ENCODE measurements around the gene SOX1. TPM values are rescaled to one million over a fixed set of nuclear protein-coding genes. Genes with fewer than 3 reads are reported as not detected.

Gene SOX1
- total RNA-seq, 5 donors from 2014 or later (not counting 1 experiment from before 2014, with no cell fraction given): not detected

DNA sequence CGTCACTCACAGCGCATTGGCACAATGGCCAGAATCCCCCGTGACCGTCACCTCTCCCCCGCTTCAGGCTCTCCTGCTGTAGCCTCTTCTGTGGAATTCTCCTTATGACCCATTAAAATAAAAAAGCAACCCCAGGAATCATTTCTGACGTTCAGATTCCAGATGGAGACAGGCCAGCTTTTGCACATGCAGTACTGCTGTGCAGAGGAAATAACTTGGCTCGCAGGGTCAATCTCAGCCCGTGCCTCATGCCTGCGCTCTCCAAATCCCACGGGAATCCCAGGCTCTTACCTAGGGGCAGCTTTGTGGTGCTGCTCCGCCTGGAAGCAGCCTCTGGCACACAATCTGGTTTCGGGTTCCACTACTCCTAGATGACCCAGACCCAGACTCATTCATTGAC lies 32.7 kb upstream of the SOX1 start:
- no peaks in the 10 kb centered on the region for H3K4me1 Mint-ChIP-seq

GRCh38 chr13:112034846-112035245 lies 32.1 kb upstream of the SOX1 start:
- Histone ChIP-seq H3K9me3 (no peaks in the 10 kb centered on the region), H3K27me3 (replicated peaks in 1 of 2; ENCODE audit: control insufficient read depth in 2 of 2, extremely low read depth in 1 of 2, insufficient read depth in 2 of 2, low read length in 1 of 2) (peaks cover 0 to 11% of the 10 kb centered on the region in 2 experiments), H3K4me3 (ENCODE audit: control insufficient read depth in 1 of 2, extremely low read depth in 1 of 2, low read length in 1 of 2) (no peak overlapping the region), H3K4me1 (ENCODE audit: control insufficient read depth in 1 of 2, extremely low read depth in 1 of 2, insufficient read depth in 2 of 2, low read length in 2 of 2) (no peaks in the 10 kb centered on the region), H3K27ac (ENCODE audit: low read length) (no peak overlapping the region), H3K36me3 (ENCODE audit: control insufficient read depth in 2 of 2, extremely low read depth in 1 of 2, insufficient read depth in 1 of 2, low read length in 1 of 2) (no peaks in the 10 kb centered on the region)
- H3K4me3 Mint-ChIP-seq: no peak overlapping the region
- CTCF ChIA-PET: no interaction called here
- ATAC-seq (replicated peaks in 1 of 4): no peak
- DNase-seq: no peak
- H3K27me3 Mint-ChIP-seq: peaks cover 8 to 11% of the 10 kb centered on the region in 2 donors
- H3K36me3 Mint-ChIP-seq: no peaks in the 10 kb centered on the region
- POLR2A ChIA-PET: no interaction called here
- H3K27ac Mint-ChIP-seq: no peak overlapping the region
- 82% methylated on average over 5 of the region's 6 CpGs for WGBS (ENCODE audit: insufficient coverage)
- no peaks in the 10 kb centered on the region for H3K9me3 Mint-ChIP-seq
- no peaks in the 10 kb centered on the region for H3K4me1 Mint-ChIP-seq

More for the DNA sequence above, 32.7 kb upstream of the SOX1 start:
- Histone ChIP-seq H3K4me3 (ENCODE audit: control insufficient read depth in 1 of 2, extremely low read depth in 1 of 2, low read length in 1 of 2) (no peak overlapping the region), H3K9me3 (no peaks in the 10 kb centered on the region), H3K36me3 (ENCODE audit: control insufficient read depth in 2 of 2, extremely low read depth in 1 of 2, insufficient read depth in 1 of 2, low read length in 1 of 2) (no peaks in the 10 kb centered on the region), H3K4me1 (ENCODE audit: control insufficient read depth in 1 of 2, extremely low read depth in 1 of 2, insufficient read depth in 2 of 2, low read length in 2 of 2) (no peaks in the 10 kb centered on the region), H3K27me3 (replicated peaks in 1 of 2; ENCODE audit: control insufficient read depth in 2 of 2, extremely low read depth in 1 of 2, insufficient read depth in 2 of 2, low read length in 1 of 2) (peaks cover 0 to 8% of the 10 kb centered on the region in 2 experiments), H3K27ac (ENCODE audit: low read length) (no peak overlapping the region)
- ChIA-PET POLR2A (no interaction called here), CTCF (no interaction called here)
- Mint-ChIP-seq H3K27ac (no peak overlapping the region), H3K36me3 (no peaks in the 10 kb centered on the region), H3K27me3 (peaks cover 4 to 8% of the 10 kb centered on the region in 2 donors), H3K4me3 (no peak overlapping the region), H3K9me3 (no peaks in the 10 kb centered on the region)
- no peak for ATAC-seq (replicated peaks in 1 of 4)
- whole genome bisulfite sequencing (ENCODE audit: insufficient coverage): 85% methylated on average over 10 of the region's 12 CpGs
- no peak for DNase-seq

- H3K36me3 Mint-ChIP-seq: no peaks in the 10 kb centered on the region
- ChIA-PET POLR2A (no interaction called here), CTCF (no interaction called here)
- Histone ChIP-seq H3K36me3 (ENCODE audit: control insufficient read depth in 2 of 2, extremely low read depth in 1 of 2, insufficient read depth in 1 of 2, low read length in 1 of 2) (no peaks in the 10 kb centered on the region), H3K27ac (ENCODE audit: low read length) (no peak overlapping the region), H3K9me3 (no peaks in the 10 kb centered on the region), H3K4me1 (ENCODE audit: control insufficient read depth in 1 of 2, extremely low read depth in 1 of 2, insufficient read depth in 2 of 2, low read length in 2 of 2) (no peaks in the 10 kb centered on the region), H3K4me3 (ENCODE audit: control insufficient read depth in 1 of 2, extremely low read depth in 1 of 2, low read length in 1 of 2) (no peak overlapping the region), H3K27me3 (replicated peaks in 1 of 2; ENCODE audit: control insufficient read depth in 2 of 2, extremely low read depth in 1 of 2, insufficient read depth in 2 of 2, low read length in 1 of 2) (peaks cover 0 to 11% of the 10 kb centered on the region in 2 experiments)
- H3K27me3 Mint-ChIP-seq: peaks cover 20 to 23% of the 10 kb centered on the region in 2 donors
- H3K9me3 Mint-ChIP-seq: peaks cover 12 to 22% (median 15%) of the 10 kb centered on the region in 3 donors
- no peak for ATAC-seq (replicated peaks in 1 of 4)
- no peak overlapping the region for H3K27ac Mint-ChIP-seq
- no peak for DNase-seq
- no peak overlapping the region for H3K4me3 Mint-ChIP-seq
- H3K4me1 Mint-ChIP-seq: no peaks in the 10 kb centered on the region
- 86% methylated on average over 3 of the region's 4 CpGs for WGBS (ENCODE audit: insufficient coverage)
These were observed 24.5 kb upstream of the SOX1 start for GRCh38 chr13:112042496-112042895.

DNA sequence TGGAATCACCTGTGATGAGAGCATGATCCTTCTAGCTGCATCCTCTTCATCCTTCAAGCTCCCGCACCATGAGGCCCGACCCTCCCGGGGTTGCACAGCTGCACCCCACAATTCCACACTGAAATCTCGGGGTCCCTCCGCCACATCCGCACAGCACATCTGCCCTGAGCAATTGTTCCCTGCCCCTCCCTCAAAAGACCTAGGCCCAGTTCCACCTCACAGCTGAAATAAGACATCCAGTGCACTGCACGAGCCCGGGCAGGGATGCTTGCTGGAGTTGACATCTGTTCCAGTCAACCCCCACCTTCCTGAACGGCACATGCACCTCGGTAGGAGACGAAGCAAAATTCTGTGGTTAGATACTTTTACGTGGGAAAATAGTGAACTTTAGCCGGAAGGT lies 14.7 kb upstream of the SOX1 start:
- POLR2A ChIA-PET: no interaction called here
- 53% methylated on average over 6 of the region's 13 CpGs for WGBS (ENCODE audit: insufficient coverage)
- Mint-ChIP-seq H3K36me3 (no peaks in the 10 kb centered on the region), H3K4me3 (no peak overlapping the region), H3K27me3 (peaks cover 49 to 63% of the 10 kb centered on the region in 2 donors), H3K9me3 (peaks cover 0 to 10% (median 6%) of the 10 kb centered on the region in 3 donors), H3K4me1 (peaks cover 0 to 8% (median 5%) of the 10 kb centered on the region in 3 donors), H3K27ac (peak overlapping the region in 1 of 2 donors; percentile 61)
- Histone ChIP-seq H3K4me3 (ENCODE audit: control insufficient read depth in 1 of 2, extremely low read depth in 1 of 2, low read length in 1 of 2) (no peak overlapping the region), H3K36me3 (ENCODE audit: control insufficient read depth in 2 of 2, extremely low read depth in 1 of 2, insufficient read depth in 1 of 2, low read length in 1 of 2) (no peaks in the 10 kb centered on the region), H3K4me1 (ENCODE audit: control insufficient read depth in 1 of 2, extremely low read depth in 1 of 2, insufficient read depth in 2 of 2, low read length in 2 of 2) (no peaks in the 10 kb centered on the region), H3K9me3 (no peaks in the 10 kb centered on the region), H3K27ac (ENCODE audit: low read length) (no peak overlapping the region), H3K27me3 (replicated peaks in 1 of 2; ENCODE audit: control insufficient read depth in 2 of 2, extremely low read depth in 1 of 2, insufficient read depth in 2 of 2, low read length in 1 of 2) (peaks cover 34 to 57% of the 10 kb centered on the region in 2 experiments)
- ATAC-seq (replicated peaks in 1 of 4) (no peak), DNase-seq (no peak)
- CTCF ChIA-PET: no interaction called here

GRCh38 chr13:112053167-112053743 lies 13.7 kb upstream of the SOX1 start:
- no peak overlapping the region for H3K4me3 ChIP-seq (ENCODE audit: control insufficient read depth in 1 of 2, extremely low read depth in 1 of 2, low read length in 1 of 2)
- H3K4me1 Mint-ChIP-seq: peaks cover 0 to 8% (median 5%) of the 10 kb centered on the region in 3 donors
- ChIA-PET POLR2A (no interaction called here), CTCF (no interaction called here)
- H3K27ac Mint-ChIP-seq: no peak overlapping the region
- H3K4me1 ChIP-seq (ENCODE audit: control insufficient read depth in 1 of 2, extremely low read depth in 1 of 2, insufficient read depth in 2 of 2, low read length in 2 of 2): peaks cover 0 to 3% of the 10 kb centered on the region in 2 experiments
- ATAC-seq (replicated peaks in 1 of 4) (no peak), DNase-seq (no peak)
- H3K27ac ChIP-seq (ENCODE audit: low read length): no peak overlapping the region
- no peaks in the 10 kb centered on the region for H3K9me3 ChIP-seq
- WGBS (ENCODE audit: insufficient coverage): 15% methylated on average over 31 of the region's 31 CpGs
- no peak overlapping the region for H3K4me3 Mint-ChIP-seq
- H3K27me3 ChIP-seq (replicated peaks in 1 of 2; ENCODE audit: control insufficient read depth in 2 of 2, extremely low read depth in 1 of 2, insufficient read depth in 2 of 2, low read length in 1 of 2): peaks cover 33 to 58% of the 10 kb centered on the region in 2 experiments
- no peaks in the 10 kb centered on the region for H3K36me3 Mint-ChIP-seq
- H3K9me3 Mint-ChIP-seq: peaks cover 0 to 3% (median 0%) of the 10 kb centered on the region in 3 donors
- H3K36me3 ChIP-seq (ENCODE audit: control insufficient read depth in 2 of 2, extremely low read depth in 1 of 2, insufficient read depth in 1 of 2, low read length in 1 of 2): no peaks in the 10 kb centered on the region
- peaks cover 41 to 61% of the 10 kb centered on the region in 2 donors for H3K27me3 Mint-ChIP-seq

DNA sequence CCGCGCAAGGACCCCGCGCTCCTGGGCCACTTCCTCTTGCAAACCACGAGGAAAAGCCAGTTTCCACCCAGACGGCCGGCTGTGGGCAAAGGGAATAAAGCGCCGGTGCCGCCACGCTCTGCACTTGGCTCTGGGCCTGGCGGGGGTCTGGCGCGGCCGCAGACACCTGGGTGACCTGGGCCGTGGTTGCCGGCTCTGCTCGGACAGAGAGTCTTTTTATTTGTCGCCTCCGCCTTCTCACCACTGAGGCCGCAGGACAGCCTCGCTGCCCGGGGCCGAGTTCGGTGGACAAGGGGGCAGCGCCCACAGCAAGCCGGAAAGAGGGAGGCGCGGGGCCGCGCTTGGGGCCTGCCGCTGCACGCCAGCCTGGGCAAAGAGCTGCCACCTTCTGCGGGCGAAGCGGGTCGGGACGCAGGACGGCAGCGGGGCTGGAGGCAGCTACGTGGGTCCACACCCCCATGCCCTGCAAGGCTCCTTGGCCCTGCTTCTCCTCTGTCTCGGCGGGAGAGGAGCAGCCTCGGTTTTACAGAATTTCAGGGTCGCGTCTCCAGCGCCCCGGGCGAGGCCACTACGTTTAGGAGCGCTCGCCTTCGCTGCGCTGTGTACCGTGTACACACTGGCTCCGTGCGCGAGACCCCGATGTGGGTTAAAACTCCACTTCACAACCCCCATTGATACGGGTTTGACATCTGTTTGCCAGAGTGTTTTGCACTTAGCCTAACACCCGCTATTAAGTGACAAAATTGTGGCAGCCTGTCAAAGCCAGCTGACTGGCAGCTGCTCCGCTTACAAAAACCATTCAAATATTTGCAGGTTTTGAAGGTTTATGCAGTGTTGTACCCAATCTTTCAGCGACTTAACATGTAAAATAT lies 13.0 kb upstream of the SOX1 start:
- ChIA-PET CTCF (no interaction called here), POLR2A (no interaction called here)
- H3K4me1 ChIP-seq (ENCODE audit: control insufficient read depth in 1 of 2, extremely low read depth in 1 of 2, insufficient read depth in 2 of 2, low read length in 2 of 2): peaks cover 0 to 3% of the 10 kb centered on the region in 2 experiments
- Mint-ChIP-seq H3K4me1 (peaks cover 0 to 8% (median 5%) of the 10 kb centered on the region in 3 donors), H3K9me3 (peaks cover 0 to 3% (median 0%) of the 10 kb centered on the region in 3 donors), H3K36me3 (no peaks in the 10 kb centered on the region), H3K27ac (no peak overlapping the region), H3K27me3 (peaks cover 48 to 62% of the 10 kb centered on the region in 2 donors), H3K4me3 (no peak overlapping the region)
- H3K27ac ChIP-seq (ENCODE audit: low read length): no peak overlapping the region
- WGBS (ENCODE audit: insufficient coverage): 11% methylated on average over 61 of the region's 63 CpGs
- ATAC-seq (replicated peaks in 1 of 4) (no peak), DNase-seq (no peak)
- no peaks in the 10 kb centered on the region for H3K9me3 ChIP-seq
- H3K27me3 ChIP-seq (replicated peaks in 1 of 2; ENCODE audit: control insufficient read depth in 2 of 2, extremely low read depth in 1 of 2, insufficient read depth in 2 of 2, low read length in 1 of 2): peaks cover 33 to 64% of the 10 kb centered on the region in 2 experiments
- H3K36me3 ChIP-seq (ENCODE audit: control insufficient read depth in 2 of 2, extremely low read depth in 1 of 2, insufficient read depth in 1 of 2, low read length in 1 of 2): no peaks in the 10 kb centered on the region
- no peak overlapping the region for H3K4me3 ChIP-seq (ENCODE audit: control insufficient read depth in 1 of 2, extremely low read depth in 1 of 2, low read length in 1 of 2)

All from T-cell (primary cell).